Measurements from ENCODE around the gene IL17RC.

IL17RC gene

DNA sequence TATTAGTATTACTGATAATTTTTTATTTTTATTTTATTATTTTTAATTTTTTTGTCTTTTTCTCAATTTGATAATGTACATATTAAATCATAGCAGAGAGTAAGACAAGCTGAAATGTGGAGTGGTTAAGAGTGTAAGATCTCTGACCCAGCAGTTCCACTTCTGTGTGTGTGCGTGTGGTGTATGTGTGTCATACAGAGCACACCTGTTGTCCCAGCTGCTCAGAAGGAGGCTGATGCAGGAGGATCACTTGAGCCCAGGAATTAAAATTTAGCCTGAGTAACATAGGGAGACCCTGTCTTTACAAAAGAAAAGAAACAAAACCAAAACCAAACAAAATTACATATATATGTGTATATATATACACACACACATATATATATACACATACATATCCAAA is 35.5 kb upstream of the IL17RC start:
- TF ChIP-seq Cebpa-rat (IDR thresholded peaks at IDR 0.05) = no peak
- Histone ChIP-seq H3K27ac (no peak overlapping the region), H3K27me3 (no peaks in the 10 kb centered on the region), H3K36me3 (no peaks in the 10 kb centered on the region), H3K4me3 (no peak overlapping the region), H3K9me3 (no peaks in the 10 kb centered on the region), H4K20me1 (no peaks in the 10 kb centered on the region), H3K4me2 (no peak overlapping the region), H3K9ac (no peak overlapping the region), H3K4me1 (no peaks in the 10 kb centered on the region)

DNA sequence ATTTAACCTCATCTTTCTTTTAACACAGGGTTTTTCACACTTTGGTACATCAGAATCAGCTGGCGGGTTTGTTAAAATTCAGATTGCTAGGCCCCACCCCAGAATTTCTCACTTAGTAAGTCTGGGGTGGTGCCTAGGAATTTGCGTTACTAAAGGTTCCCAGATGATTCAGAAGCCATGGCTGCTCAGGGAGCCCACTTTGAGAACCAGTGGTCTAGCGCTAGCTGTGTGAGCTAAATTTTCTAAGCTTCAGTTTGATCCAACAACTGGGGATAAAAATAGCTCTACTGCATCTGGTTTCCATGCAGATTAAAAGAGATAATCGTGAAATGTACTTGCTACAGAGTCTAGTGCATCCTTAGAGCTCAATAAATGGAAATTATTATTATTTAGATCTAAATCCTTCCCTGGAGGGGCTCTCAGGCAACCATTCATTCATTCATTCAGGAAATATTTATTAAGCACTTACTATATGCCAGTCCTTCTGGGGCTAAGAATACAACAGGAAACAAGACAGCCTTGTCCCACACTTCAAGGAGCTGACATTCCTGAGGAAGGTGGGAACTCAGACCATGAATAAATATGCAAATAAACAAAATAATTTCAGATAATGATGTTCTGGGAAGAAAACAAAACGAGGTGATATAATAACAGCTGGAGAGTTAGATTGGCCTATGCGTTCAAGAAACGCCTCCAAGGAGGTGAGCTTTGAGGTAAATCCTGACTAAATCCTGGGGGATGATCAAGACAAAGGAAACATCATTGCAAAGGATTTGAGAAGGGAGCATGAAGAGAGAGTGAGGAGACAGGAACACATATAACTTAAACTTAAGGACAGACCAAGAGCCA is 33.0 kb upstream of the IL17RC start:
- Histone ChIP-seq H4K20me1 (no peaks in the 10 kb centered on the region), H3K27ac (no peak overlapping the region), H3K36me3 (no peaks in the 10 kb centered on the region), H3K4me1 (peaks cover 8% of the 10 kb centered on the region), H3K9me3 (no peaks in the 10 kb centered on the region), H3K9ac (no peak overlapping the region), H3K4me2 (no peak overlapping the region), H3K27me3 (no peaks in the 10 kb centered on the region), H3K4me3 (no peak overlapping the region)
- TF ChIP-seq Cebpa-rat (IDR thresholded peaks at IDR 0.05) = no peak

DNA sequence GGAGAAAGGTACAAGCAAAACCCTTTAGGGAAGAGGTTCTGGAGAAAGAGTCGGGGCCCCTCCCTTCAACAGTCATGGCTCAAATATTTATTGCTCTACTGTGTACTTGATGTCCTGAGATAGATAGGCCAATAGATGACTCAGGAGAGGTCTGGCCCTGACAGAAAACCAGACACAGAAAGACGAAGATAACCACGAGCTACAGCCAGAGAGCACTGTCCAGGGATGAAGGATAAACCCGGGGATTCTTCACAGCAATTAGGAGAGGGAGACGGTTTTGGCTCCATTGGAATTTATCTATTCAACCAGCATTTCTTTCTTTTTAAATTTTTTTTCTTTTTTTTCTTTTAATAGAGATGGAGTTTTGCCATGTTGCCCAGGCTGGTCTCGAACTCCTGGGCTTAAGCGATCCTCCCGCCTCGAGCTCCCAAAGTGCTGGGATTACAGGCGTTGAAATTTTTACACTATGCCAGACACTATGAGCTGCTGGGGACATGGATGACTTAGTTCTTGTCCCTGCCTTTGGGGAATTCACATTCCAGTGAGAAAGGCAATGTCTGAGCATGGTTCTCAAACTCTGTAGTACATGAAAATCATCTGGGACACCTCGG is 32.2 kb upstream of the IL17RC start:
- Histone ChIP-seq H3K9me3 (no peaks in the 10 kb centered on the region), H3K9ac (no peak overlapping the region), H4K20me1 (no peaks in the 10 kb centered on the region), H3K27me3 (no peaks in the 10 kb centered on the region), H3K4me2 (no peak overlapping the region), H3K27ac (no peak overlapping the region), H3K36me3 (no peaks in the 10 kb centered on the region), H3K4me3 (no peak overlapping the region), H3K4me1 (peaks cover 15% of the 10 kb centered on the region)
- no peak for TF ChIP-seq Cebpa-rat (IDR thresholded peaks at IDR 0.05)

DNA sequence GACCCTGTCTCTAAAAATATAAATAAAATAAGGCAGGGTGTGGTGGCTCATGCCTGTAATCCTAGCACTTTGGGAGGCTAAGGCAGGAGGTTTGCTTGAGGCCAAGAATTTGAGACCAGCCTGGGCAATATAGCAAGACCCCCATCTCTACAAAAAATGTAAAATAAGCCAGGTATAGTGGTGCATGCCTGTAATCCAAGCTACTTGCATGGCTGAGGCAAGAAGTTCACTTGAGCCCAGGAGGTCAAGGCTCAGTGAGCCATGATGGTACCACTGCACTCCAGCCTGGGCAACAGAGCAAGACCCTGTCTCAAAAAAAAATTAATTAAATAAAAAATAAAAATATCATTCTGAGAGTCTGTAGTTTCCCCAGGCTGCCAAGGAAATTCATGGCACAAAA is 30.6 kb upstream of the IL17RC start:
- Histone ChIP-seq H3K27me3 (no peaks in the 10 kb centered on the region), H3K4me3 (no peak overlapping the region), H4K20me1 (peaks cover 7% of the 10 kb centered on the region), H3K4me1 (peaks cover 24% of the 10 kb centered on the region), H3K36me3 (no peaks in the 10 kb centered on the region), H3K27ac (no peak overlapping the region), H3K9me3 (no peaks in the 10 kb centered on the region), H3K4me2 (no peak overlapping the region), H3K9ac (no peak overlapping the region)
- no peak for TF ChIP-seq Cebpa-rat (IDR thresholded peaks at IDR 0.05)

DNA sequence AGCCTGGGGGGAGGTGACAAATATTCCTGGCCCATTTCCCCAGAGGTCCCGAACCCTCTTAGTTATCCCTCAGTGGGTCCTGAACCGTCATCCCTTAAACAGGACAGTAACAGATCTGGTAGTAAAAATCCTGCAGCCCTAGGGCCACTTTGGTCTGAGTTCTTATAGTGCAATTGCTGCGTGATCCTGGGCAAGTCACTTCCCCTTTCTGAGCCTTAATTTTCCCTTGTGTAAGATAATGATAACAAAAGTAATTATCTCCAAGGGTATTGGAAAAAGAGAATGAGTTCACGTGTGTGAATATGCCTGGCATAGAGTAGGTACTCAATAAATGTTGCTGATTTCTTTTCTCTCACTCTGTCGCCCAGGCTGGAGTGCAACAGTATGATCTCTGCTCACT is 29.4 kb upstream of the IL17RC start:
- TF ChIP-seq Cebpa-rat (IDR thresholded peaks at IDR 0.05) = no peak
- H4K20me1 ChIP-seq = peaks cover 19% of the 10 kb centered on the region
- H3K27ac ChIP-seq = no peak overlapping the region
- no peak overlapping the region for H3K4me3 ChIP-seq
- H3K9me3 ChIP-seq = no peaks in the 10 kb centered on the region
- H3K4me2 ChIP-seq = no peak overlapping the region
- H3K9ac ChIP-seq = no peak overlapping the region
- H3K27me3 ChIP-seq = no peaks in the 10 kb centered on the region
- peaks cover 6% of the 10 kb centered on the region; the same call in 1 of the 2 replicates for H3K36me3 ChIP-seq
- peaks cover 35% of the 10 kb centered on the region for H3K4me1 ChIP-seq

DNA sequence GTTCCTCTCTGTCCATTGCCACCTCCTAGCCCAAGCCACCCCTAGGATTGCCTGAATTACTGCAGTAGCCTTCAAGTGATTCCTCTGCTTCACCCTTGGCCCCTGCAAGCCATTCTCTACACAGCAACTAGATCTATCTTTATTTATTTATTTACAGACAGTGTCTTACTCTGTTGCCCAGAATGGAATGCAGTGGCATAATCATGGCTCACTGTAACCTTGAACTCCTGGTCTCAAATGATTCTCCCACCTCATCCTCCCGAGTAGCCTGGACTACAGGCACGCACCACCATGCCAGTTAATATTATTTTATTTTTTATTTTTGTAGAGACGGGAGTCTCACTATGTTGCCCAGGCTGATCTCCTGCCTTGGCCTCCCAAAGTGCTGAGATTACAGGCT is 28.4 kb upstream of the IL17RC start:
- peaks cover 29% of the 10 kb centered on the region for H4K20me1 ChIP-seq
- H3K4me2 ChIP-seq = peak overlapping the region; percentile 7; the same call in 1 of the 2 replicates
- H3K4me3 ChIP-seq = no peak overlapping the region
- no peaks in the 10 kb centered on the region for H3K27me3 ChIP-seq
- peaks cover 46% of the 10 kb centered on the region for H3K4me1 ChIP-seq
- H3K9ac ChIP-seq = no peak overlapping the region
- H3K27ac ChIP-seq = no peak overlapping the region
- TF ChIP-seq Cebpa-rat (IDR thresholded peaks at IDR 0.05) = no peak
- peaks cover 17% of the 10 kb centered on the region for H3K36me3 ChIP-seq
- no peaks in the 10 kb centered on the region for H3K9me3 ChIP-seq

DNA sequence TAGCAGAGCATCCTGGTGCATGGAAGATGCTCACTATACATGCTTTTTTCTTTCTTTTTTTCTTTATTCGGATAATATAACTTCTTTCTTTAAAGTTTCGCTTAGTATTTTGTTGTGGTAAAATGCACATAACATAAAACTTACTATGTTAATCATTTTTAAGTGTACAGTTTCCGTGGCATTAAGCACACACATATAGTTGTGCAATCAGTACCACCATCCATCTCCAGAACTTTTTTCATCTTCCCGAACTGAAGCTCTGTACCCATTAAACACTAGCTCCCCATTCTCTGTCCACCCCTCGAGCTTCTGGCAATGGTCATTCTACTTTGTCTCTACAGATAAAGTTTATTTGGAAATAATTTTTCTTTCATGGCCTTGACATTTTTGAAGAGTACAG is 27.5 kb upstream of the IL17RC start:
- no peak overlapping the region for H3K27ac ChIP-seq
- H3K4me1 ChIP-seq = peaks cover 55% of the 10 kb centered on the region
- TF ChIP-seq Cebpa-rat (IDR thresholded peaks at IDR 0.05) = 0 out of 2 replicates have a peak, but pooled peaks have one; percentile 12
- no peaks in the 10 kb centered on the region for H3K27me3 ChIP-seq
- no peaks in the 10 kb centered on the region for H3K9me3 ChIP-seq
- H3K4me3 ChIP-seq = no peak overlapping the region
- no peak overlapping the region for H3K9ac ChIP-seq
- H4K20me1 ChIP-seq = peaks cover 38% of the 10 kb centered on the region
- H3K36me3 ChIP-seq = peaks cover 25% of the 10 kb centered on the region
- H3K4me2 ChIP-seq = no peak overlapping the region; the same call in 1 of the 2 replicates

DNA sequence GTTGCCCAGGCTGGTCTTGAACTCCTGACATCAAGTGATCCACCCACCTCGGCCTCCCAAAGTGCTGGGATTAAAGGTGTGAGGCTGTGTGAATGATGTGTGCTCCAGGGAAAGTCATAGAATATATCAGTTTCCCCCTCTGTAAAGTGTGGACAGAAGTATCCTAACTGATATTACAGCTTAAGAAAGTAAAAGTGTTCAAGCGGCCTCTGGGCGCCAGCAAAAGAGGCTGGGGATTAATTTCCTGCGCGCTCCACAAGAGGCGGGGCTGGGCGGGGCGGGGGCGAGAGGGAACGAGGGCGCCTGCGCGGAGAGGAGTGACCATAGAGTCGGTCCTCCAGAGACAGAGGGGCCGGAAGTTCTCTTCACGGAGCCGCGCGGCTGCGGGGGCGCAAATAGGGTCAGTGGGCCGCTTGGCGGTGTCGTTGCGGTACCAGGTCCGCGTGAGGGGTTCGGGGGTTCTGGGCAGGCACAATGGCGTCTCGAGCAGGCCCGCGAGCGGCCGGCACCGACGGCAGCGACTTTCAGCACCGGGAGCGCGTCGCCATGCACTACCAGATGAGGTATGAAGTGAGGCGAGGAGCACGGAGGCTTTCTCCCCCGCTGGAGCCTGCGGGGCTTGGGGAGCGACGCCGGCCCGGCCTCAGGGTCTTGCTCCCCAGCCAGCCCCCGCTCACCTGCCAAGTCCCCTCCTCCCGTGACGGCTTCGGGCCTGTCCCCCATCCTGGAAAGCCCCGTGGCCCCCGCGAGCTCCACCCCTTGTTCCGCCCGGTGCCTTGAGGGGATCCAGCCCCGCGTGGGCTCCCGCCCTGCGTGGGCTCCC is 26.4 kb upstream of the IL17RC start, which contains the start of gene JAGN1:
TSS of gene JAGN1 (plus strand) at position 362 of the 823 bp plus-strand sequence. CDS start at position 475, 113 bp downstream.
- no peak for TF ChIP-seq Cebpa-rat (IDR thresholded peaks at IDR 0.05)
- Histone ChIP-seq H3K27ac (peak within 1 kb of the TSS; percentile 98), H3K4me3 (peak within 1 kb of the TSS; percentile 97), H3K4me2 (peak within 1 kb of the TSS; percentile 92), H4K20me1 (peaks cover 48% of the 10 kb centered on the region), H3K36me3 (peaks cover 34% of the 10 kb centered on the region), H3K9ac (peak within 1 kb of the TSS; percentile 97), H3K27me3 (no peaks in the 10 kb centered on the region), H3K4me1 (peaks cover 65% of the 10 kb centered on the region), H3K9me3 (no peaks in the 10 kb centered on the region)

DNA sequence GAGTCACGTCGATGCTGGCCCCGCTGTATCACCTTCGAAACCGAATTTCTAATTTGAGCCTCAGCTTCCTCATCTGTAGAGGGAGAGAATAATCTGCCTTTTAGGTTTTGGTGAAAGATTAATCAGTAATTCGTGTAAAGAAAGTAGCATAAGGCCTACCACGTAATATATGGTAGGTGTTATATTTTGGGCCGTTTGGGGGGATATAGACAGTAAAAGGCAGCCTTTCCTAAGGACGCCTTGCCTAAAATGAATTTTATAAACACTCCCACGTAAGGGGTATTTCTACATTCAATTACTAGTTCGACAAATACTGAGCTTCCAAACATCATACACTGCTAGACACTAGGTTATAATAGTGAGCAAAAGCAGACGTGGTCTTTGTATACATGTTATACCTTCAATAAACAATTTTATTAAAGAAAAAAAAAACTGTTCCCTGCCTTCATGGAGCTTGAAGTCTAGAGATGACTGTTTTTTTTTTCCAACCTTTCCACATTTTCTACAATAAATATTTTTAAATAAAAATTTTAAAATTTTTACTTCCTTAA is 25.8 kb upstream of the IL17RC start:
- Histone ChIP-seq H3K9me3 (no peaks in the 10 kb centered on the region), H3K36me3 (peaks cover 40% of the 10 kb centered on the region), H3K4me3 (peak overlapping the region; percentile 97), H3K27ac (peak overlapping the region; percentile 98), H3K4me2 (peak overlapping the region; percentile 92), H3K27me3 (no peaks in the 10 kb centered on the region), H4K20me1 (peaks cover 55% of the 10 kb centered on the region), H3K9ac (peak overlapping the region; percentile 97), H3K4me1 (peaks cover 68% of the 10 kb centered on the region)
- no peak for TF ChIP-seq Cebpa-rat (IDR thresholded peaks at IDR 0.05)
